ENCODE data around the gene HMCN2.

DNA sequence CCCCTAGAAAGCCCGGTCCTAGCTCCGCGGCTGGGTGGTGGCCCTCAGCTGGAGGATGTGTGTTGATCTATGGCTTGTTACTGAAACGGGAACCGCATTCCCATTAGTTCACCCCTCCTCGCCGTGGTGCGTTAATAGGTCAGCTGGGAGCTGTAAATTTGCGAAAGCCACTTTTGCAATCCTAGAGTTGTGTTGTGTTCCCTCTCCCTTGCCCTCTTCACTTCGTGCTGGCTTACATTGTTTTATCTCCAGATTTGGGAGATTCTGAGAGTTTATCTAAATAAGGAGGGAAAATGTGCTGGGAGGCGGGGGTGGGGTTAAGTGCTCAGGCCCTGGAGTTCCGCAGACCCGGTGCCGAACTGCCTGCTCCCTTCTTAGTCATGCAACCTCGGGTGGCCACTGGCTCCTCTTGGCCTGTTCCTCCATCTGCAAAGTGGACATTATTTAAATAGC, 62.8 kb downstream of the HMCN2 start:
- no peak for TF ChIP-seq SUZ12 (IDR thresholded peaks at IDR 0.05; ENCODE audit: extremely low read depth, insufficient read depth, insufficient read length)
- no peak for TF ChIP-seq YY1 (IDR thresholded peaks at IDR 0.05; ENCODE audit: insufficient read depth, insufficient read length)
- no peak for TF ChIP-seq ZNF274 (IDR thresholded peaks at IDR 0.05; ENCODE audit: low read depth, low read length)
